HepG2 (cell line): ENCODE measurements around the gene TRANK1. TPM values are rescaled to one million over a fixed set of nuclear protein-coding genes. Genes with fewer than 3 reads are reported as not detected.

Experiments used
- ATAC-seq: fragments of 200-7000 bp; cut with Tn5 transposase; 3 replicates; pipeline ENCODE4 v1.9.1; 2020; ENCODE audit warnings: mild to moderate bottlenecking, moderate library complexity
- BruUV-seq: library from RNA; stranded (reverse); fragments of 400-500 nt; replicated peaks from 2 replicates; lab custom pipeline; 2021; lab: Mats Ljungman, UMichigan
- CTCF ChIA-PET: fragments of 300-600 bp; formaldehyde crosslinking; extraction: SDS; loops from one replicate; lab custom pipeline; 2021; ENCODE audit warnings: low total read pairs, inconsistent platforms, low intra/inter-chr PET ratio; lab: Yijun Ruan, JAX
- POLR2A ChIA-PET: fragments of 350-600 bp; sonication (Branson Sonifier 250); formaldehyde crosslinking; loops from one replicate; lab custom pipeline; 2020; ENCODE audit warnings: antibody characterized with exemption, inconsistent platforms; lab: Yijun Ruan, JAX
- DNase-seq: peaks from one replicate; pipeline ENCODE4 v3.0.0-alpha.2; 2015; ENCODE audit warnings: low spot score
- FAIRE-seq: peaks from 3 replicates; lab custom pipeline; 2011; peaks lifted over from hg19 to GRCh38; lab: Jason Lieb, UNC
- H2AFZ ChIP-seq: one replicate; pipeline ENCODE4 v1.6.1; 2011; ENCODE audit warnings: low read length, inconsistent platforms
- H3K27ac ChIP-seq: fragments of 300-600 bp; 3 replicates; pipeline ENCODE4 v1.8.0; 2011; ENCODE audit warnings: mixed run types, mild to moderate bottlenecking, mixed read lengths, low read length, inconsistent platforms; ENCODE audit not compliant: insufficient read depth; ENCODE audit errors: extremely low read length
- H3K27me3 ChIP-seq, 2 experiments: fragments of 200-600 bp in 1 of 2; 2 replicates in 1 of 2; 3 replicates in 1 of 2; pipeline versions ENCODE4 v1.6.0 to v1.8.0; 2011; ENCODE audit warnings: low read length in 2 of 2, mild to moderate bottlenecking in 2 of 2, moderate library complexity in 2 of 2, inconsistent platforms in 1 of 2; ENCODE audit not compliant: insufficient read depth in 2 of 2, control insufficient read depth in 1 of 2
- H3K36me3 ChIP-seq, 2 experiments: fragments of 200-600 bp in 1 of 2; replicated peaks in 1 of 2; 2 replicates in 1 of 2; 3 replicates in 1 of 2; pipeline versions ENCODE4 v1.5.1 to v1.8.0; 2011; ENCODE audit warnings: low read length in 2 of 2, inconsistent platforms in 1 of 2; ENCODE audit not compliant: insufficient read depth in 2 of 2, control insufficient read depth in 1 of 2
- H3K4me1 ChIP-seq: 2 replicates; pipeline ENCODE4 v1.5.1; 2012; ENCODE audit warnings: low read length, inconsistent platforms; ENCODE audit not compliant: insufficient read depth
- H3K4me2 ChIP-seq: 2 replicates; pipeline ENCODE4 v1.6.0; 2011; ENCODE audit warnings: low read depth, low read length, inconsistent platforms
- H3K4me3 ChIP-seq, 3 experiments: fragments of 200-600 bp in 1 of 3; sonication (generic), shearing (Covaris generic) in 1 of 3; replicated peaks in 1 of 3; 2 replicates each; pipeline ENCODE4 v1.5.1; 2011 to 2016; ENCODE audit warnings: low read length in 3 of 3, inconsistent platforms in 2 of 3, low read depth in 2 of 3, mild to moderate bottlenecking in 2 of 3, control low read depth in 1 of 3, mixed read lengths in 1 of 3; ENCODE audit not compliant: insufficient read depth in 1 of 3
- H3K79me2 ChIP-seq: one replicate; pipeline ENCODE4 v1.6.1; 2011; ENCODE audit warnings: low read length, inconsistent platforms; ENCODE audit not compliant: insufficient read depth
- H3K9ac ChIP-seq: 2 replicates; pipeline ENCODE4 v1.6.0; 2011; ENCODE audit warnings: mild to moderate bottlenecking, low read depth, low read length, inconsistent platforms; ENCODE audit not compliant: insufficient read depth
- H3K9me3 ChIP-seq: 2 replicates; pipeline ENCODE4 v1.5.1; 2012; ENCODE audit warnings: mild to moderate bottlenecking, low read length
- H4K20me1 ChIP-seq: 2 replicates; pipeline ENCODE4 v1.6.0; 2011; ENCODE audit warnings: inconsistent platforms, mild to moderate bottlenecking, low read length, moderate library complexity; ENCODE audit not compliant: insufficient read depth
- AKAP8 ChIP-seq: sonication (generic); formaldehyde crosslinking; IDR thresholded peaks from 2 replicates; pipeline ENCODE4 v1.5.1; 2020; ENCODE audit warnings: mild to moderate bottlenecking, missing genetic modification reagents
- FOSL2 ChIP-seq: sonication (generic); formaldehyde crosslinking; IDR thresholded peaks from 2 replicates; pipeline ENCODE4 v1.4.0; 2020; ENCODE audit warnings: missing genetic modification reagents
- HBP1 ChIP-seq: IDR thresholded peaks from 2 replicates; pipeline ENCODE4 v1.6.1; 2016; ENCODE audit warnings: low read depth, control low read depth
- HIC2 ChIP-seq: sonication (generic); formaldehyde crosslinking; IDR thresholded peaks from 2 replicates; pipeline ENCODE4 v1.9.0; 2022; ENCODE audit warnings: low read depth, missing genetic modification reagents
- MLLT10 ChIP-seq: sonication (generic); formaldehyde crosslinking; IDR thresholded peaks from 2 replicates; pipeline ENCODE4 v1.4.0; 2020; ENCODE audit warnings: missing genetic modification reagents
- WGBS: methylation state at CpG from one replicate; pipeline ENCODE4 v1.1.6; 2017; ENCODE audit warnings: low lambda C conversion rate; 5-methylcytosine and 5-hydroxymethylcytosine counted together
- in situ Hi-C: cut with HindIII; loops from 2 replicates; pipeline ENCODE4 v1.10.0; 2017; ENCODE audit warnings: low pct_unique_long_range_greater_than_20kb; ENCODE audit not compliant: extremely low pct_ligation_motif_present
- intact Hi-C: fragments of 100-400 bp; cut with micrococcal nuclease; formaldehyde crosslinking; loops from one replicate; pipeline ENCODE4 v1.10.0; 2022; ENCODE audit not compliant: unreplicated experiment
- polyA plus RNA-seq, 8 experiments: library from polyadenylated mRNA; depleted of rRNA in 3 of 8; stranded (reverse) in 7 of 8; unstranded in 1 of 8; fragments of >200 nt; fragmentation: Illumina TruSeq in 4 of 8; extraction: Trizol in 4 of 8; gene quantifications; 2 replicates each; pipeline versions ENCODE4 v1.2.1 to v1.2.3, GENCODE V29; 2011 to 2016; ENCODE audit warnings: low read depth in 4 of 8, missing spikeins in 1 of 8, mixed read lengths in 1 of 8; ENCODE audit not compliant: insufficient read depth in 1 of 8
- total RNA-seq, 5 experiments: library from RNA; depleted of rRNA; stranded (reverse); fragments of >200 nt; fragmentation: Illumina TruSeq; extraction: Trizol; gene quantifications; 2 replicates each; pipeline ENCODE4 v1.2.3, GENCODE V29; 2016; ENCODE audit warnings: low read depth in 1 of 5
- TF ChIP-seq, protein P1 (sequence below): IDR thresholded peaks from 2 replicates; pipeline ENCODE4 v1.6.1; 2018; ENCODE audit warnings: missing genetic modification reagents, mild to moderate bottlenecking, missing compliant biosample characterization

The TRANK1 gene
- total and polyA plus RNA-seq, 2 of the 13 experiments (the other 11 are each of a cell fraction or from before 2014, with no cell fraction given), result 0.13 to 0.32 TPM

DNA sequence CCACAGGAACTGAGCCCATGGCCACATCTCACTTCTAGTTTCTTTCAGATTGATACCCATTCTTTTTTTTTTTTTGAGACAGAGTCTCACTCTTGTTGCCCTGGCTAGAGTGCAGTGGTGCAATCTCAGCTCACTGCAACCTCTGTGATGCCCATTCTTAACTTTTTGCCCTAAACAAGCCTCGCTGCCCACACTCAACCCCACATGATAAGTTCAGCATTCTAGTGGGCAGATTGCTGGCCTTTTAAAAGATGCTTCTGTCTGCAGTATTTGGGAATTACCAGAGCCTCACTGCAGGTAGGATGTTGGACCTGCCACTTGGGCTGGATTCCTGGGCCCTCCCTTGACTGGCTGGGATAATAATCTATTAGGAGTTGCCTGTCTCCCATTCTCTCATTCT is 51.0 kb downstream of the TRANK1 start:
- H3K9me3 ChIP-seq, result no peaks in the 10 kb centered on the region
- H4K20me1 ChIP-seq, result no peaks in the 10 kb centered on the region
- no peaks in the 10 kb centered on the region for H3K79me2 ChIP-seq
- 29% methylated on average over 1 of the region's 1 CpG for WGBS
- ChIA-PET POLR2A (no interaction called here), CTCF (no interaction called here)
- no peak overlapping the region for H3K4me2 ChIP-seq
- H3K27ac ChIP-seq, result no peak overlapping the region
- intact Hi-C loops, result no loop called here
- H2AFZ ChIP-seq, result no peak overlapping the region
- no peak for TF ChIP-seq FOSL2
- no peak for TF ChIP-seq MLLT10
- TF ChIP-seq, protein P1, sequence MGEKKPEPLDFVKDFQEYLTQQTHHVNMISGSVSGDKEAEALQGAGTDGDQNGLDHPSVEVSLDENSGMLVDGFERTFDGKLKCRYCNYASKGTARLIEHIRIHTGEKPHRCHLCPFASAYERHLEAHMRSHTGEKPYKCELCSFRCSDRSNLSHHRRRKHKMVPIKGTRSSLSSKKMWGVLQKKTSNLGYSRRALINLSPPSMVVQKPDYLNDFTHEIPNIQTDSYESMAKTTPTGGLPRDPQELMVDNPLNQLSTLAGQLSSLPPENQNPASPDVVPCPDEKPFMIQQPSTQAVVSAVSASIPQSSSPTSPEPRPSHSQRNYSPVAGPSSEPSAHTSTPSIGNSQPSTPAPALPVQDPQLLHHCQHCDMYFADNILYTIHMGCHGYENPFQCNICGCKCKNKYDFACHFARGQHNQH (CRISPR knock-in tag), result no peak
- no peak for TF ChIP-seq HIC2 (CRISPR knock-in tag)
- no peak for TF ChIP-seq HBP1 (CRISPR knock-in tag)
- TF ChIP-seq AKAP8 (CRISPR knock-in tag), result no peak
- no peak for ATAC-seq
- no peak for FAIRE-seq
- no peak overlapping the region for H3K4me3 ChIP-seq
- BruUV-seq, result no TSS peak
- DNase-seq, result no peak
- no peak overlapping the region for H3K9ac ChIP-seq
- in situ Hi-C loops, result no loop called here
- no peaks in the 10 kb centered on the region for H3K27me3 ChIP-seq
- no peaks in the 10 kb centered on the region for H3K4me1 ChIP-seq
- H3K36me3 ChIP-seq, result no peaks in the 10 kb centered on the region
